NOMO-1 (cell line): Measurements from ENCODE around the gene ATP1B3.
"Not testable (repeated sequence)": the region's sequence is repeated elsewhere in the genome, so short reads cannot be mapped to it uniquely, and the experiment has no call there.

Experiments used
- DNase-seq, 2 experiments: peaks; one replicate each; lab custom pipeline; 2025; ENCODE audit not compliant: unreplicated experiment in 2 of 2; lab: John Stamatoyannopoulos, UW

ATP1B3 gene

GRCh38 chr3:141860086-141860669 lies 16.3 kb upstream of the ATP1B3 start:
- DNase-seq = no peak

- no peak for DNase-seq
These were observed 15.5 kb upstream of the ATP1B3 start for GRCh38 chr3:141860766-141861513.

DNA sequence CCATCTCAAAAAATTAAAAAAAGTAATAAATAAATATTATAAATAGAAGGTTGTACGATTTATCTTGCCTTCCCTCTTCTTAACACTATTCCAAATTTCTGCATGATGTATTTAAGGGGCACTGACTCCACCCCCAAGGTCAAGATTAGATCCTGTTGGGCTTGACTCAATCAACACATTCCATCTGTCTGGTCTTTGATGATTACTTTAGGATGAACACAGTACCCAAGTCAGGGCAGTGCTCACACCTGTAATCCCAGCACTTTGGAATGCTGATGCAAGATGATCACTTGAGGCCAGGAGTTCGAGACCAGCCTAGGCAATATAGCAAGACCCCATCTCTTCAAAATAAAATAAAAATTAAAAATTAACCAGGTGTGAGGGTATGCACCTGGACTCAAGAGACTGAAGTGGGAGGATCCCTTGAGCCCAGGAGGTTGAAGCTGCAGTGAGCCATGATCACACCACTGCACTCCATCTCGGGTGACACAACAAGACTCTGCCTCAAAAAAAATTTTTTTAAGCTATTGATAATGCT lies 14.1 kb upstream of the ATP1B3 start:
- DNase-seq = no peak

DNA sequence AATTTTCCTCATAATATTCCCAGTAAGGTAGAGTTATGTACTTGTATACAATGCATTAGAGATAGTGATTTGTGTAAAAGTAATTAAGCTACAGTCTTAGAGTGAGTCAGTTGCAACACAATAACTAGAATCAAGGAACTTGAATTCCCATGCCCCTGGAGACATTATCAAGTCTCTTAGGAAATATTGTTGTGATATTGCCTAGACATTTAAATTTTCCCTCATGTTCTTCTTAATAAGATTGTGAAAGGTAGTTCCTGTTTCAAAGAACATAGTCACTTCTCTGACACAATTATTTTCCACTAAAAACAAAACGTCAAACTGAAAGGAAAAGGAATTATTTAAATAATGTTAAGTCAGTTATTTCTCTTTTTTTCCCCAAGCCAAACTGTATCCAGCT lies 13.0 kb upstream of the ATP1B3 start:
- DNase-seq = peak; percentile 52 to 98

GRCh38 chr3:141864281-141864970 lies 12.0 kb upstream of the ATP1B3 start:
- DNase-seq = peak in 1 of 2 experiments; percentile 22

- DNase-seq = no peak
These were observed 11.3 kb upstream of the ATP1B3 start for GRCh38 chr3:141865101-141865500.

- no peak for DNase-seq
These were observed 6.3 kb upstream of the ATP1B3 start for GRCh38 chr3:141870091-141870687.

- peak; percentile 90 to 93 for DNase-seq
These were observed 1.0 kb upstream of the ATP1B3 start for GRCh38 chr3:141875374-141875892.

DNA sequence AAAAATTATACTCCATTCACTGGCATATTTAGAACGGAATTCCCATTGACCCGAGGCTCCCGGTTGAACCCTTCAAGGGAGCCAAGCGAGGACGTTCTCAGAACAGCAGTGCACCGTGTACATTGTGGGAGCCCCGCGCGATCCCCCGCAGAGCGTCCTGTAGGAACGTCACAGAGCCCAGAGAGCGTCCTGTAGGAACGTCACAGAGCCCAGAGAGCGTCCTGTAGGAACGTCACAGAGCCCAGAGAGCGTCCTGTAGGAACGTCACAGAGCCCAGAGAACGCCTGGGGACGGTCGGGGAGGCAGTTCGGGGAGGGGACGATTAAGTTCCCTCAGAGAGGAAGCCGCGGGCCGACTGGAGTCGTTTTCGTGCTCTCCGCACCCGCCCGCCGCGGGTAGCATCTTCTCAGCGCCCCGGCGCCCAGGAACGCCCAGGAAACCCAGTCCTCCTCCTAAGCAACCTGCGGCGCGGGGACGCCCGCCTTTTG lies 506 bp upstream of the ATP1B3 start:
- DNase-seq = peak in 1 of 2 experiments; percentile 91

GRCh38 chr3:141876891-141877621 lies 613 bp downstream of the ATP1B3 start:
- DNase-seq = peak; percentile 58 to 66

GRCh38 chr3:141877911-141878310 lies 1.5 kb downstream of the ATP1B3 start:
- DNase-seq = peak in 1 of 2 experiments; percentile 40

DNA sequence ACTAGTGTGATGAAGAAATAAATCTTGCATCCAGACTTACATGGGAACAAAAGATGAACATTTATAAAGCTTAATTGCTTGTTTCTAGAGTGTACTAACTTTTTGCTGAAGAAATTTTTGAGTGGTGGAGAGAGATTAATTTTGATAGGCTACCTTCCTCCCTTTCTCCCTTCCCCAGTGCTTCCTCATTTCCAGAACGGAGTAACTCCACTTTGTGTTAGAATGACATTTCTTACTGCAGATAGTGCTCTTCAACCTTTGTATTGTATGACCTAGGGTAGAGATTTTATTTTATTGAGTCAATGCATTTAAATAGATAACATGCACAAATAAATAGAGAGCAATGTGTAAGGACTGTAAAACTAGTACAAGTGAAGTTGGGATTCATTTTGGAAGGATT lies 1.9 kb downstream of the ATP1B3 start:
- DNase-seq = peak in 1 of 2 experiments; percentile 53

GRCh38 chr3:141878817-141879216 lies 2.4 kb downstream of the ATP1B3 start:
- no peak for DNase-seq

DNA sequence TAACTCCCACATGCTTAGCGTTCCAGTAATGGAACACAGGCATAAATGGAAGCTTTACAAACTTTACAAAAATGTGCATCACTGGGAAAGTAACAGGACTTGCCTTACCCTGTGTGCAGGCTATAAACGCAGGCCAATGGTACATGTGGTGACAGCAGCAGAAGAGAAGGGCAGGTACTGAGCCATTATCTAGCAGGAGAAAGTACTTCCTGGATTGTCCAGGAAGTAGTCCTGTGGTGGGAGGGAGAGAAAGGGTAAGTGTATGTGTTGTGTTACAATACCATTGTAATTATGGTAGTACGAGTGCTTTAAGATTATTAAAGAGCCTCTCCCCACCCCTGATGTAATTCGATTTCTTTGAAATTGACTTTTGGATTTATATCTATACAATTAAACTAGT lies 5.3 kb downstream of the ATP1B3 start:
- no peak for DNase-seq

GRCh38 chr3:141887051-141887450 lies 10.6 kb downstream of the ATP1B3 start:
- no peak for DNase-seq

- not testable (repeated sequence) for DNase-seq
These were observed 12.1 kb downstream of the ATP1B3 start for GRCh38 chr3:141888548-141888947.

GRCh38 chr3:141894524-141895176 lies 18.2 kb downstream of the ATP1B3 start:
- DNase-seq = peak; percentile 44 to 66

DNA sequence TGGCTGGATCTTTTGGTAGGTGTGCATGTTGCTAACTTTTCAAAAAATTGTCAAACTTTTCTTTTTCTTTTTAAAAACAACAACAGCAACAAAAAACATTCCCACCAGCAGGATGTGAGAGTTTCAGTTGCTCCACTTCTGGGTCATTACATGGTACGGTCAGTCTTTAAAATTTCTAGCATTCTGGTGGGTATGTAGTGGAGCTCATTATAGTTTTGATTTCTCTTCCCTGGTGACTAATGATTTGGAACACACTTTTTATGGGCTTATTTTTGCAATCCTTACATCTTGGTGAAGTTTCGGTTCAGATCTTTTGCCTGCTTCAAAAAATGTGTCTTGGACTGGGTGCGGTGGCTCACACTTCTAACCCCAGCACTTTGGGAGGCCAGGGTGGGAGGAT lies 19.3 kb downstream of the ATP1B3 start:
- DNase-seq = no peak

- no peak for DNase-seq
These were observed 22.5 kb downstream of the ATP1B3 start for GRCh38 chr3:141898908-141899307.

DNA sequence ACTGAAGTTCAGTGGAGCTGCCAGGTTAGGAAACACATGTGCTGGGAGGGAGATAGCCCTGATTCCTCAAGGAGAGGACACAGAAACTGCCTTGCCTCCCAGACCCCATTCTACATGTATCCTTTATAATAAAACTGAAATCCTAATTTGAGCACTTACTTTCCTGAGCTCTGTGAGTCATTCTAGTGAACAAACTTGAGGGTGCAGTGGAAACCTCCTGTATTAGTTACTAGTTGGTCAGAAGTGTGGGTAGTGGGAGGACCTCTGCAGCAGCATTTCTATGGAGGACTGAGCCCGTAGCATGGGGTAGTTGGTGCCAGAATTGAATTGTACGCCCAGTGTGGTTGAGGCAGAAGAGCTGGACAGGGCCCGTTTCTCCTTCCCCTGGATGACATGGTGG lies 23.9 kb downstream of the ATP1B3 start:
- DNase-seq = no peak
